ENCODE data around the gene AFF3.
"Not testable (repeated sequence)": the region's sequence is repeated elsewhere in the genome, so short reads cannot be mapped to it uniquely, and the experiment has no call there.

Gene AFF3

GRCh38 chr2:99957332-99958133 lies 184.9 kb downstream of the AFF3 start:
- no peak for DNase-seq

- DNase-seq, result no peak
Observed at GRCh38 chr2:99956232-99957030, 186.0 kb downstream of the AFF3 start.

GRCh38 chr2:99953750-99954149 lies 188.6 kb downstream of the AFF3 start:
- no peak for DNase-seq

GRCh38 chr2:99949963-99950362 lies 192.4 kb downstream of the AFF3 start:
- no peak for DNase-seq

GRCh38 chr2:99949530-99949929 lies 192.9 kb downstream of the AFF3 start:
- no peak for DNase-seq

- DNase-seq, result no peak
Observed at GRCh38 chr2:99948010-99948409, 194.4 kb downstream of the AFF3 start.

GRCh38 chr2:99947366-99947765 lies 195.0 kb downstream of the AFF3 start:
- not testable (repeated sequence) for DNase-seq

GRCh38 chr2:99944019-99944418 lies 198.4 kb downstream of the AFF3 start:
- no peak for DNase-seq

GRCh38 chr2:99942561-99943347 lies 199.6 kb downstream of the AFF3 start:
- no peak for DNase-seq

- DNase-seq, result peak; percentile 6
Observed at GRCh38 chr2:99940963-99941362, 201.4 kb downstream of the AFF3 start.

GRCh38 chr2:99939135-99939534 lies 203.3 kb downstream of the AFF3 start:
- no peak for DNase-seq

- DNase-seq, result no peak
Observed at GRCh38 chr2:99938250-99938649, 204.1 kb downstream of the AFF3 start.

- DNase-seq, result no peak
Observed at GRCh38 chr2:99936065-99936464, 206.3 kb downstream of the AFF3 start.

- no peak for DNase-seq
Observed at GRCh38 chr2:99935662-99936061, 206.7 kb downstream of the AFF3 start.

GRCh38 chr2:99933894-99934650 lies 208.3 kb downstream of the AFF3 start:
- DNase-seq, result no peak

GRCh38 chr2:99933491-99933890 lies 208.9 kb downstream of the AFF3 start:
- DNase-seq, result not testable (repeated sequence)

- DNase-seq, result no peak
Observed at GRCh38 chr2:99928470-99929053, 213.8 kb downstream of the AFF3 start.

- DNase-seq, result not testable (repeated sequence)
Observed at GRCh38 chr2:99927690-99928207, 214.6 kb downstream of the AFF3 start.

GRCh38 chr2:99926986-99927385 lies 215.4 kb downstream of the AFF3 start:
- DNase-seq, result no peak

- DNase-seq, result no peak
Observed at GRCh38 chr2:99925960-99926359, 216.4 kb downstream of the AFF3 start.

- DNase-seq, result no peak
Observed at GRCh38 chr2:99922664-99923063, 219.7 kb downstream of the AFF3 start.

- DNase-seq, result no peak
Observed at GRCh38 chr2:99921903-99922302, 220.5 kb downstream of the AFF3 start.

Data from NCI-H1092 treated with DMSO at 0.1 percent for 48 hours (cell line).